ENCODE results near the gene BCL11A. TPM values are rescaled to one million over a fixed set of nuclear protein-coding genes. Genes with fewer than 3 reads are reported as not detected.

Gene BCL11A
- total RNA-seq, 1 experiment from 2014 or later = not detected

GRCh38 chr2:60410456-60411146, 142.9 kb downstream of the BCL11A start:
- DNase-seq (ENCODE audit: low spot score) = no peak

DNA sequence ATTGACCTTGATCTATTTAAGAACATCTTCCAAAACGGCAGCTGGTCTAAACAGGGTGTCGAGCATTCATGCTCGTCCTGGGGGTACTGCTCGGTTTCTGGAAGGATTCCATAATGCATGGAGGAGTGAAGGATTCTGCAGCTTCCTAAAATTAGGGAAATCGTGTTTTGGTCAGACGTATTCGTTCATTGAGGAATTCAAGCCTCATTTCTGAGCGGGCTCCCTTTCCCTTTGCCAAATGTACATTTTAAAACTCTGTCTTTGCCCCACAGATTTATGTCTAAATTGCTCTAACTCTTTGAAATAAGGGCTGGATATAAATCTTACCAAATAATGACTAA, 144.0 kb downstream of the BCL11A start:
- DNase-seq (ENCODE audit: low spot score) = no peak

DNA sequence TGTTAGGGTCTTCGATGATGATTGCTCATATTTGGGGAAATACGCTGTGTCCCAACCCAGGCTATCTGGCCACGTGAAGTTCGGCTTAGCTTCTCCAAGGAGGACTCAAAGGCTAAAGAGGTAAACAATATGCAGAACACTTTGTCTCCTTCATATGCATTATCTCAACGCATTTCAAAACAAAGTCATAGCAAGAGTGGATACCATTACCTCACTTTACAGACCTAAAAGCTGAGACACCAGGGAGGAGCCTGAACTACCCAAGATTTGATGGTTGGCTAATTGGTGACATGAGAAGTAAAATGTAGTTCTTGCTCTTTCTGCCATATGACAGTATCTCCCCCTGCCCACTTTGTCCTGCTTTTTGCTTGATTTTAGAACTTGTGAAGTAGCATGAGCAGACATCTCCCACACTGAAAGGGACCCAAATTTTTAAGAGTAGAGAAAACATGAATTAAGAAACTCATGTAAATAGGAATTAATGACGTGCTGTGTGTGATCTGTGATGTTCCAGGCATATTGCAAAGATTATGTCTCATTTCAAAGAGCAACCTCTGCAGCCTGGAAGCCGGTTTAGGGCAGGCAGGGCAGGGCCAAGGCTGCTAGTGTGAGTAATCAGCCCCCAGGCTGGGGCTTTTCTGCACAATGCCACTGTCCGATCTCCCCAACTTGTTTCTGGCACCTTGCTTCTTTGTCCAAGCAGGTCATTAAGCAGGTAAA, 144.5 kb downstream of the BCL11A start:
- DNase-seq (ENCODE audit: low spot score) = no peak

DNA sequence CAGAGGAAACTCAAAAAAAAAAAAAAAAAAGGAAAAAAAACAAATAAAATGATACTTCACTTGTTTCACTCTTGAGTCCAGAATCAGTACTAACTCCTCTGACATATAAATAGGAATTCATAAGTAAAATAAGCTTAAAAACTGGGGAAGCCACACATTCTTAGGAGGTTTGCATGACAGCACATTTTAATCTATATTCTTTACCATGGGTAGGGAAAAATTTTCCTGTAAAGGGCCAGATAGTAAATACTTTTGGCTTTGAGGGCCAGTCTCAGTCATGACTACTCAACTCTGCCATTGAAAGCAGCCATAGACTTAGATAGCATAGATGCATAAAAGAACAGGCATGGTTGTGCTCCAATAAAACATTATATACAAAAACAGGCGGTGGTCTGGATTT, 145.2 kb downstream of the BCL11A start:
- no peak for DNase-seq (ENCODE audit: low spot score)

DNA sequence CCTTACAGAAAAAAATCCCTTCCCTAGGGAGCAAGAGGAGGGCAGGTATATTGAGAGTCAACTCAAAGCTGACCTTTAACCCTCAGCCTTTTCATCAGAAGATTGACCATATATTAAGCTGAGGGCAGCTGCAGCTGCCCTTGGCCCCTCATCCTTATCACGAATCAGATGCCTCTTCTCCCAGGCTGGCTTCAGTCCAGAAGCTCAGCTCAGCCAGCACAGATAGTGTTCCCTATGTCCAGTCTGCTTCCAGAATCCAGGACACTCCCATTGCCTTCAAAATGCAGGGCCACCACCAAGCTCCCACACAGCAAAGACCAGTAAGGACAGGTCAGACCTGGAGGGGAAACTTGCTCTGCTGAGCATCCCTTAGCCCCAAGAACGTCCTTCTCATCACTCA, 146.1 kb downstream of the BCL11A start:
- no peak for DNase-seq (ENCODE audit: low spot score)

DNA sequence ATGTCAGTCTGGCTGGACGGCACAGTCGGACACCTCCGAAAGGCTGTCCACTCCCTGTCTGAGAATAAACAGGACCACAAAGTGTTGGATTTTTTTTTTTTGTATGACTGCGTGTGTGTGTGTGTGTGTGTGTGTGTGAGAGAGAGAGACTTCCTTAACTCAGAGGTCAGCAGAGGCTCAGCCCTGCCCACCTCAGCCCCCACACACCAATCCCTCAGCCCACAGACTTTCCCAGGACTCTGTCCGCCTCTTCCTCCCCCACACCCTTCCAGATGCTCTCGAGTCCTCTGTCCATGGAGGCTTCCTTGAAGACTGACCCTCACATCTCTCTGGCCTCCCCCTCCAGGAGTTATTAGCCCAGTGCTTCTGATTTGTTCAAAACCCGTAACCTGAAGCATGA, 147.3 kb downstream of the BCL11A start:
- DNase-seq (ENCODE audit: low spot score) = no peak

DNA sequence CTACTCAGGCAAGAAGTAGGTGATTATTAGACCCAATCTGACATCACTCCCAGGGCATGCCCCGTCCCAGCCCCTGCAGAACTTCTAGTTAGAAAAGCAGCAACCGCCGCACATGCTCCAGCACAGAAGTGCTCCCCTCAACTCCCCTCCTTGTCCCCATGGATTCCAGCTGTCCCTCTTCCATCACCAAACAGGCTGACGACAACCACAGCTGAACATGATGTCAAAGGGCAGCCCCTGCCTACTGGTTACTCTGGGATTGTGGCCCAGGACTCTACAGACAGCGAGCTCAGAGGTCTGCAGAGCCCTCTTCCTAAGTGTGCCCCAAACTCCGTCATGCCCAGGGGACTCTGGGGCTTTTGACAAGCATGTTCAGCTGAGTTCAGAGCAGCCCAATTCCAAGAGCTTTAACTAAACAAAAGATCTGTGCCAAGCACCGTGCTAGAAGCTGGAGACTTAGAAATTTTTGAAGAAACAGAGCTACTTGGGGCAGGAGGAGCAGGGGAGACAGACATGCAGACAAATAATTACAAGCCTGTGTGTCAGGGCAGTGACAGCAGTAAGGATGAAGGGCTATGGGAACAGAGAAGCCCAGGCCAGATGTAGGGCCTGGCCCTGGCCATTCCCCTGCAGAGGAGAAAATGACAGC, 148.1 kb downstream of the BCL11A start:
- no peak for DNase-seq (ENCODE audit: low spot score)

Other genes with a start within 250 kb of the BCL11A start
- gene PAPOLG, start 202.6 kb upstream of the BCL11A start, total RNA-seq (2014; rRNA removed; shearing (Covaris generic)) = 3.2 and 6.2 TPM in 2 replicates

Data from HT-29 (cell line).